Caco-2 (cell line): Measurements from ENCODE around the gene PPT2. TPM values are rescaled to one million over a fixed set of nuclear protein-coding genes. Genes with fewer than 3 reads are reported as not detected.

Experiments used
- BruUV-seq: library from RNA; stranded (reverse); fragments of 400-500 nt; replicated peaks from 2 replicates; lab custom pipeline; 2021; lab: Mats Ljungman, UMichigan
- CTCF ChIA-PET: fragments of 300-600 bp; sonication (Branson Sonifier 250); formaldehyde crosslinking; loops from one replicate; lab custom pipeline; 2022; ENCODE audit warnings: antibody characterized with exemption; lab: Charles Lee
- POLR2A ChIA-PET: fragments of 300-600 bp; sonication (Branson Sonifier 250); formaldehyde crosslinking; loops from one replicate; lab custom pipeline; 2022; ENCODE audit warnings: antibody characterized with exemption; lab: Charles Lee
- DNase-seq, 2 experiments: peaks; one replicate each; pipeline versions ENCODE4 v3.0.0 to v3.0.0-alpha.2; 2020 to 2022
- H3K27me3 ChIP-seq: replicated peaks from 2 replicates; pipeline ENCODE4 v1.6.0; 2011; ENCODE audit warnings: low read length; ENCODE audit not compliant: control insufficient read depth, insufficient read depth
- H3K36me3 ChIP-seq: 2 replicates; pipeline ENCODE4 v1.5.1; 2011; ENCODE audit warnings: low read length; ENCODE audit not compliant: control insufficient read depth, insufficient read depth
- H3K4me1 ChIP-seq: fragments of 250-450 bp; sonication (Bioruptor Pico); 2 replicates; pipeline ENCODE4 v1.5.1; 2020; ENCODE audit warnings: mild to moderate bottlenecking
- H3K4me3 ChIP-seq: 2 replicates; pipeline ENCODE4 v1.5.1; 2011; ENCODE audit warnings: low read depth, mild to moderate bottlenecking, control low read depth, low read length
- H3K9me3 ChIP-seq: fragments of 250-450 bp; sonication (Bioruptor Pico); 2 replicates; pipeline ENCODE4 v1.5.1; 2020; ENCODE audit warnings: mild to moderate bottlenecking, moderate library complexity
- H3K27ac Mint-ChIP-seq: one replicate; pipeline ENCODE4 v1.8.0; 2022; ENCODE audit warnings: mixed read lengths; ENCODE audit not compliant: unreplicated experiment
- H3K27me3 Mint-ChIP-seq: one replicate; pipeline ENCODE4 v1.8.0; 2022; ENCODE audit warnings: mixed read lengths; ENCODE audit not compliant: insufficient read depth, unreplicated experiment
- H3K36me3 Mint-ChIP-seq: one replicate; pipeline ENCODE4 v1.8.0; 2022; ENCODE audit warnings: mild to moderate bottlenecking, mixed read lengths; ENCODE audit not compliant: insufficient read depth, unreplicated experiment
- H3K4me1 Mint-ChIP-seq: one replicate; pipeline ENCODE4 v1.8.0; 2022; ENCODE audit warnings: low read depth, mixed read lengths; ENCODE audit not compliant: unreplicated experiment
- H3K4me3 Mint-ChIP-seq: one replicate; pipeline ENCODE4 v1.8.0; 2022; ENCODE audit warnings: mild to moderate bottlenecking, moderate library complexity, mixed read lengths; ENCODE audit not compliant: unreplicated experiment
- H3K9me3 Mint-ChIP-seq: one replicate; pipeline ENCODE4 v1.8.0; 2022; ENCODE audit warnings: mixed read lengths; ENCODE audit not compliant: unreplicated experiment
- intact Hi-C: fragments of 100-400 bp; cut with micrococcal nuclease; formaldehyde crosslinking; loops from one replicate; pipeline ENCODE4 v1.10.0; 2022; ENCODE audit not compliant: unreplicated experiment
- total RNA-seq: library from RNA; stranded (reverse); gene quantifications from 2 replicates; pipeline ENCODE4 v1.2.3, GENCODE V29; 2022
- TF ChIP-seq, protein P1 (sequence below), 2 experiments: fragments of 200-600 bp in 1 of 2; IDR thresholded peaks; 1 replicate in 1 of 2; 2 replicates in 1 of 2; pipeline versions ENCODE4 v1.5.1 to v1.8.0; 2011 to 2022; ENCODE audit warnings: antibody characterized with exemption in 1 of 2, control low read depth in 1 of 2, inconsistent platforms in 1 of 2, low read depth in 1 of 2, low read length in 1 of 2, mild to moderate bottlenecking in 1 of 2, moderate library complexity in 1 of 2; ENCODE audit not compliant: insufficient read depth in 1 of 2, severe bottlenecking in 1 of 2, unreplicated experiment in 1 of 2

PPT2 gene
- total RNA-seq, 1 experiment from 2014 or later: 80.8 TPM

DNA sequence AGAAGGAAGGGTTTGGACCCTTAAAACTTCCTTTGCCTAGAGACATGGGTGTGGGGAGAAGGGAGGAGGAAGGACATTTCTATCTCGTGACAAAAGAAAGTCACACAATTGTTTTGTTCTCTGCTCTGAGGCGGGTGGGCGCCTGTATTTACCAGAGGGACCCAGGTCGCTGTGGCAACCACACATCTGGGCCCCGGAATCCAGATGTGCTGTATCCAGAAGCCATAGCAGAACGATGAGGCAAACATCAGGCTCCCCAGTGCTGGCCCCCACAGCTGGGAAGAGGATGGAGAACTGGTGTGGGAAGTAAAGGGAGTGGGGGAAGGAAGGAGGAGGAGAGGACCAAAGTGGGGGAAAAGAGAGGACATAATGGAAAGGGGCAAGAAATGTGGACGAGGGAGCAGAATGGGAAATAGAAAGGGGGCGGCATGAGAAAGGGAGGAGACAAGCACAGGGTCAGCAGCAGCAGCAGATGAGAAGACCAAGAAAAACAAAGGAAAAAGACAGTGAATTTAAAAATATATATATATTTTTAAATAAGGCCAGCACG, 41.4 kb upstream of the PPT2 start:
- Mint-ChIP-seq H3K9me3 (no peaks in the 10 kb centered on the region), H3K4me3 (no peak overlapping the region), H3K36me3 (peaks cover 19% of the 10 kb centered on the region), H3K4me1 (peaks cover 27% of the 10 kb centered on the region), H3K27ac (no peak overlapping the region), H3K27me3 (no peaks in the 10 kb centered on the region)
- TF ChIP-seq, protein P1, sequence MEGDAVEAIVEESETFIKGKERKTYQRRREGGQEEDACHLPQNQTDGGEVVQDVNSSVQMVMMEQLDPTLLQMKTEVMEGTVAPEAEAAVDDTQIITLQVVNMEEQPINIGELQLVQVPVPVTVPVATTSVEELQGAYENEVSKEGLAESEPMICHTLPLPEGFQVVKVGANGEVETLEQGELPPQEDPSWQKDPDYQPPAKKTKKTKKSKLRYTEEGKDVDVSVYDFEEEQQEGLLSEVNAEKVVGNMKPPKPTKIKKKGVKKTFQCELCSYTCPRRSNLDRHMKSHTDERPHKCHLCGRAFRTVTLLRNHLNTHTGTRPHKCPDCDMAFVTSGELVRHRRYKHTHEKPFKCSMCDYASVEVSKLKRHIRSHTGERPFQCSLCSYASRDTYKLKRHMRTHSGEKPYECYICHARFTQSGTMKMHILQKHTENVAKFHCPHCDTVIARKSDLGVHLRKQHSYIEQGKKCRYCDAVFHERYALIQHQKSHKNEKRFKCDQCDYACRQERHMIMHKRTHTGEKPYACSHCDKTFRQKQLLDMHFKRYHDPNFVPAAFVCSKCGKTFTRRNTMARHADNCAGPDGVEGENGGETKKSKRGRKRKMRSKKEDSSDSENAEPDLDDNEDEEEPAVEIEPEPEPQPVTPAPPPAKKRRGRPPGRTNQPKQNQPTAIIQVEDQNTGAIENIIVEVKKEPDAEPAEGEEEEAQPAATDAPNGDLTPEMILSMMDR (IDR thresholded peaks at IDR 0.05; ENCODE audit: insufficient read depth in 1 of 2, low read depth in 1 of 2, low read length in 1 of 2, severe bottlenecking in 1 of 2, unreplicated experiment in 1 of 2): no peak
- peaks cover 14% of the 10 kb centered on the region for H3K4me1 ChIP-seq
- H3K9me3 ChIP-seq: no peaks in the 10 kb centered on the region
- ChIA-PET CTCF (no interaction called here), POLR2A (no interaction called here)
- no TSS peak for BruUV-seq
- no peak overlapping the region for H3K4me3 ChIP-seq
- H3K27me3 ChIP-seq: no peaks in the 10 kb centered on the region
- no peak for DNase-seq
- H3K36me3 ChIP-seq: peaks cover 4% of the 10 kb centered on the region
- intact Hi-C loops: no loop called here

DNA sequence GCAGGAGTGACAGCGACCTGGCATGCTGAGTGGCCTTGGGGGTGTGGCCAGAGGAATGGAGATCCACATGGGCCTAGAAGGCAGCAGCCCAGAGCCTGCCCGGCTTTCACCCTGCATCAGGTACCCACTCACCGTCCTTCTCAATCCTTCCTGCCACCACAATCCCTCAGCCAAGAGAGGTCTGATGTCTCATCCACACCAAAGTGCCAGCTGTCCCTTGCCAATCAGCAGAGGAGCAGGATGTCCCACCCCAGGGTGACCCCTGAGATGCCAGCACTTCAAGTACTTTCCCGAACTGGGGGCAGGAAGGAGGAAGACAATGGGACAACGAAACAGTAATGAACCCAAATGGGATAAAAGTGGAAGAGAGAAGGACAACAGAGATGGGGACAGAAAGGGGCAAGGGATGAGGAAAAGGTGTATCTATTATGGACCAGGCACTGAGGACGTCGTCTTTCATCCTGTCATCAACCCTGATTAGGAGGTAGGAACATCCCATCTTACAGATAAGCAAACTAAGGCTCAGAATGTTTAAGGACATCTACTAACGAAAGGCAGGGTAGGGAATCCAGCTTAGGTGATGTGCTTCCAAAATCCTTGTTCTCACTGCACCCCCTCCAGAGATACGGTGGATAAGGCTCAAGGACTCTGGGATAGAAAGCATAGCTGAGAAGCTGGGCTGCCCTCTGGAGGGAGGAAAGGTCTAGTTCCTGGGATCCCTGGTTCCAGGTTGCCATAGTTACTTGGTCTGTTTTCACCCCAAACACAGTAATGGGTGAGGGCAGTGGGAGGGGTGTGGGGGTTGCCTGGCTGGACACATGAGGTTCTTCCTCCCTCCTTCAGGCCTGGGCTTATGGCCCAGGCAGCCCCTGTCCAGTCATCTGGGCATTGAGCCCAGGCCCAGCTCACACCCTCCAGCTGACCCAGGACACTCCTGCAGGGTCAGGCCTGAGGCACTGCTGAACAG, 40.3 kb upstream of the PPT2 start:
- intact Hi-C loops: no loop called here

DNA sequence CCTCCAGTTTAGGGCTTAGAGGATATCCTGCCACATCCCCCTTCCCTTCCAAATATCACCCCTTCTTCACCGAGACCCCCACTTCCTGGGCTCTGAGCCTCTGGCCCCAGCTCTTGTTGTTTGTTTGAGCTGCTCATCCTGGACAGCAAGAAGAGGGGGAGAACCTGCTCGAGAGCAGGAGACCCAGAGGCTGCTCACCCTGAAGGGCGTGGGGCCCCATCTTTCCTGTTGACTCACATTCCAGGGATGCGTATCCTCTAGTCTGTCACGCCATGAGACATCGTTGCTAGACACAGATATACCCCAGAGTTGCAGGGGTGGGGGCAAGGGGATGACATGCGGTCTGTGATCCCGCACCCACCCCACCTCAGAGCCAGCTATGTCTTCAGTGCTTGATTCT, 39.1 kb upstream of the PPT2 start:
- Mint-ChIP-seq H3K4me1 (peaks cover 19% of the 10 kb centered on the region), H3K36me3 (peaks cover 26% of the 10 kb centered on the region), H3K9me3 (no peaks in the 10 kb centered on the region), H3K27me3 (no peaks in the 10 kb centered on the region), H3K27ac (peak overlapping the region; percentile 63), H3K4me3 (no peak overlapping the region)
- Histone ChIP-seq H3K36me3 (peaks cover 5% of the 10 kb centered on the region), H3K4me1 (peaks cover 4% of the 10 kb centered on the region), H3K27me3 (no peaks in the 10 kb centered on the region), H3K9me3 (no peaks in the 10 kb centered on the region), H3K4me3 (no peak overlapping the region)
- ChIA-PET CTCF (interaction anchor here (0.5 to 1.2 kb wide), 3 partner anchors 16 to 40 kb away, joined by 3 to 4 read pairs (median 3); no protein-coding TSS in a partner anchor), POLR2A (no interaction called here)
- no TSS peak for BruUV-seq
- intact Hi-C loops: loop anchor here (5.0 kb wide), 1 partner anchor 212 kb away; the partner anchor contains the start of gene ZBTB12
- DNase-seq: peak in 1 of 2 experiments; percentile 25
- TF ChIP-seq, protein P1 (IDR thresholded peaks at IDR 0.05; ENCODE audit: insufficient read depth in 1 of 2, low read depth in 1 of 2, low read length in 1 of 2, severe bottlenecking in 1 of 2, unreplicated experiment in 1 of 2): no peak

More for the DNA sequence above, 40.3 kb upstream of the PPT2 start:
- TF ChIP-seq, protein P1 (IDR thresholded peaks at IDR 0.05; ENCODE audit: insufficient read depth in 1 of 2, low read depth in 1 of 2, low read length in 1 of 2, severe bottlenecking in 1 of 2, unreplicated experiment in 1 of 2): peak in 1 of 2 experiments; percentile 39
- Mint-ChIP-seq H3K9me3 (no peaks in the 10 kb centered on the region), H3K27me3 (no peaks in the 10 kb centered on the region), H3K4me3 (no peak overlapping the region), H3K27ac (no peak overlapping the region), H3K36me3 (peaks cover 23% of the 10 kb centered on the region), H3K4me1 (peaks cover 18% of the 10 kb centered on the region)
- peaks cover 5% of the 10 kb centered on the region for H3K36me3 ChIP-seq
- no peaks in the 10 kb centered on the region for H3K9me3 ChIP-seq
- peak in 1 of 2 experiments; percentile 67 for DNase-seq
- H3K27me3 ChIP-seq: no peaks in the 10 kb centered on the region
- peaks cover 5% of the 10 kb centered on the region for H3K4me1 ChIP-seq
- H3K4me3 ChIP-seq: no peak overlapping the region
- ChIA-PET CTCF (interaction anchor here (0.5 kb wide), 1 partner anchor 34 kb away, joined by 3 read pairs; no protein-coding TSS in a partner anchor), POLR2A (no interaction called here)
- no TSS peak for BruUV-seq
